H1 (cell line): Measurements from ENCODE around the gene CALML5. TPM values are rescaled to one million over a fixed set of nuclear protein-coding genes. Genes with fewer than 3 reads are reported as not detected.

Source experiments
- CTCF ChIA-PET: fragments of 300-600 bp; sonication (Branson Sonifier 250); formaldehyde crosslinking; loops from one replicate; lab custom pipeline; 2021; ENCODE audit not compliant: partially characterized antibody; lab: Charles Lee
- POLR2A ChIA-PET: fragments of 300-600 bp; sonication (Branson Sonifier 250); formaldehyde crosslinking; loops from one replicate; lab custom pipeline; 2021; ENCODE audit warnings: inconsistent platforms; ENCODE audit not compliant: partially characterized antibody; lab: Charles Lee
- DNase-seq, 2 experiments: peaks; one replicate each; pipeline versions ENCODE4 v3.0.0 to v3.0.0-alpha.2; 2010 to 2022; ENCODE audit warnings: low spot score in 2 of 2, low read depth in 1 of 2, mixed read lengths in 1 of 2
- FAIRE-seq: peaks from 2 replicates; lab custom pipeline; 2011; peaks lifted over from hg19 to GRCh38; lab: Jason Lieb, UNC
- H2AFZ ChIP-seq: 2 replicates; pipeline ENCODE4 v1.8.1; 2012; ENCODE audit warnings: low read length, inconsistent platforms
- H2AK5ac ChIP-seq: 2 replicates; pipeline ENCODE4 v1.6.1; 2013; ENCODE audit warnings: low read depth, low read length
- H2BK120ac ChIP-seq: replicated peaks from 2 replicates; pipeline ENCODE3; 2013; ENCODE audit warnings: low read depth, low read length, inconsistent platforms
- H2BK12ac ChIP-seq: 2 replicates; pipeline ENCODE4 v1.6.1; 2013; ENCODE audit warnings: low read depth, low read length
- H2BK15ac ChIP-seq: 2 replicates; pipeline ENCODE4 v1.6.1; 2013; ENCODE audit warnings: low read length
- H2BK20ac ChIP-seq: 2 replicates; pipeline ENCODE4 v1.6.1; 2013; ENCODE audit warnings: low read length
- H2BK5ac ChIP-seq: 2 replicates; pipeline ENCODE4 v1.6.1; 2013; ENCODE audit warnings: low read depth, low read length
- H3K14ac ChIP-seq: 2 replicates; pipeline ENCODE4 v1.6.1; 2013; ENCODE audit warnings: inconsistent platforms; ENCODE audit not compliant: insufficient read length
- H3K18ac ChIP-seq: 2 replicates; pipeline ENCODE4 v1.6.1; 2013; ENCODE audit warnings: low read length; ENCODE audit errors: extremely low read depth
- H3K23ac ChIP-seq: 2 replicates; pipeline ENCODE4 v1.6.1; 2013; ENCODE audit warnings: inconsistent platforms; ENCODE audit not compliant: insufficient read length
- H3K23me2 ChIP-seq: 2 replicates; pipeline ENCODE4 v1.6.1; 2013; ENCODE audit warnings: low read depth, low read length
- H3K27ac ChIP-seq: 2 replicates; pipeline ENCODE4 v1.6.1; 2011; ENCODE audit warnings: low read depth, low read length, inconsistent platforms
- H3K27me3 ChIP-seq, 4 experiments: replicated peaks in 1 of 4; 1 replicate in 1 of 4; 2 replicates in 3 of 4; pipeline versions ENCODE4 v1.6.1 to v1.8.1; 2011 to 2013; ENCODE audit warnings: low read length in 3 of 4, mild to moderate bottlenecking in 3 of 4, inconsistent platforms in 2 of 4, mixed read lengths in 2 of 4, moderate library complexity in 1 of 4; ENCODE audit not compliant: control insufficient read depth in 3 of 4, insufficient read depth in 3 of 4; ENCODE audit errors: extremely low read depth in 1 of 4
- H3K36me3 ChIP-seq, 4 experiments: 2 replicates each; pipeline versions ENCODE4 v1.6.1 to v1.8.1; 2011 to 2013; ENCODE audit warnings: mild to moderate bottlenecking in 4 of 4, low read length in 3 of 4, moderate library complexity in 2 of 4, control low read depth in 1 of 4, inconsistent platforms in 1 of 4; ENCODE audit not compliant: insufficient read depth in 4 of 4, control insufficient read depth in 2 of 4
- H3K4ac ChIP-seq: replicated peaks from 2 replicates; pipeline ENCODE3; 2013; ENCODE audit warnings: low read length, low read depth, mixed read lengths, inconsistent platforms; ENCODE audit not compliant: insufficient read length
- H3K4me1 ChIP-seq, 4 experiments: replicated peaks in 1 of 4; 1 replicate in 1 of 4; 2 replicates in 3 of 4; pipeline versions ENCODE4 v1.6.1 to v1.8.1; 2011 to 2013; ENCODE audit warnings: low read length in 3 of 4, inconsistent platforms in 2 of 4, mixed read lengths in 1 of 4; ENCODE audit not compliant: insufficient read depth in 4 of 4, control insufficient read depth in 3 of 4
- H3K4me2 ChIP-seq, 2 experiments: 2 replicates each; pipeline versions ENCODE4 v1.6.1 to v1.8.1; 2011 to 2013; ENCODE audit warnings: low read depth in 2 of 2, low read length in 2 of 2, control low read depth in 1 of 2, inconsistent platforms in 1 of 2, mild to moderate bottlenecking in 1 of 2; ENCODE audit not compliant: insufficient read depth in 1 of 2
- H3K4me3 ChIP-seq, 4 experiments: fragments of 200-600, 300-600 bp in 1 of 4; sonication (generic), shearing (Covaris generic), sonication (Bioruptor Twin) in 1 of 4; 2 replicates each; pipeline versions ENCODE4 v1.5.1 to v1.8.1; 2011 to 2016; ENCODE audit warnings: low read length in 4 of 4, low read depth in 3 of 4, control low read depth in 2 of 4, inconsistent platforms in 2 of 4, mild to moderate bottlenecking in 2 of 4, mixed read lengths in 1 of 4, moderate library complexity in 1 of 4; ENCODE audit not compliant: insufficient read depth in 2 of 4; ENCODE audit errors: extremely low read depth in 1 of 4
- H3K56ac ChIP-seq: replicated peaks from 2 replicates; pipeline ENCODE3; 2013; ENCODE audit warnings: low read depth, mild to moderate bottlenecking, mixed read lengths, low read length, inconsistent platforms; ENCODE audit not compliant: insufficient read length
- H3K79me1 ChIP-seq: 2 replicates; pipeline ENCODE4 v1.6.1; 2013; ENCODE audit warnings: low read depth, low read length, control low read depth
- H3K79me2 ChIP-seq, 2 experiments: 2 replicates each; pipeline versions ENCODE4 v1.6.1 to v1.8.1; 2012 to 2013; ENCODE audit warnings: low read length in 2 of 2, mild to moderate bottlenecking in 2 of 2, inconsistent platforms in 1 of 2; ENCODE audit not compliant: insufficient read depth in 2 of 2, control insufficient read depth in 1 of 2
- H3K9ac ChIP-seq, 4 experiments: replicated peaks in 1 of 4; 1 replicate in 1 of 4; 2 replicates in 3 of 4; pipeline versions ENCODE4 v1.6.1 to v1.8.1; 2011 to 2013; ENCODE audit warnings: low read depth in 3 of 4, low read length in 3 of 4, control low read depth in 2 of 4, mild to moderate bottlenecking in 2 of 4, moderate library complexity in 2 of 4, inconsistent platforms in 1 of 4; ENCODE audit errors: extremely low read depth in 1 of 4
- H3K9me3 ChIP-seq, 2 experiments: 2 replicates each; pipeline versions ENCODE4 v1.6.1 to v1.8.1; 2012 to 2013; ENCODE audit warnings: mild to moderate bottlenecking in 2 of 2, moderate library complexity in 2 of 2, control low read depth in 1 of 2, inconsistent platforms in 1 of 2, low read depth in 1 of 2, low read length in 1 of 2, mixed read lengths in 1 of 2; ENCODE audit not compliant: insufficient read depth in 2 of 2
- H4K20me1 ChIP-seq, 2 experiments: replicated peaks in 1 of 2; 2 replicates each; pipeline versions ENCODE3 to v1.8.1; 2011 to 2013; ENCODE audit warnings: inconsistent platforms in 2 of 2, low read length in 2 of 2, mild to moderate bottlenecking in 1 of 2; ENCODE audit not compliant: insufficient read depth in 2 of 2, control insufficient read depth in 1 of 2
- H4K5ac ChIP-seq: 2 replicates; pipeline ENCODE4 v1.6.1; 2013; ENCODE audit warnings: low read length, low read depth, mixed read lengths, inconsistent platforms; ENCODE audit not compliant: insufficient read length
- H4K8ac ChIP-seq: 2 replicates; pipeline ENCODE4 v1.8.0; 2013; ENCODE audit warnings: mild to moderate bottlenecking, moderate library complexity, low read length, inconsistent platforms; ENCODE audit not compliant: insufficient read depth; ENCODE audit errors: extremely low read depth
- H4K91ac ChIP-seq: replicated peaks from 2 replicates; pipeline ENCODE3; 2013; ENCODE audit warnings: low read length, mixed read lengths, inconsistent platforms; ENCODE audit not compliant: insufficient read length
- E2F6 ChIP-seq: IDR thresholded peaks from 2 replicates; pipeline ENCODE4 v1.6.1; 2012; ENCODE audit warnings: inconsistent platforms
- GTF2F1 ChIP-seq: IDR thresholded peaks from 2 replicates; pipeline ENCODE4 v1.6.1; 2012; ENCODE audit warnings: low read depth, low read length, improper control_type of control experiment, borderline replicate concordance
- NANOG ChIP-seq: IDR thresholded peaks from 2 replicates; pipeline ENCODE4 v1.6.1; 2011; ENCODE audit warnings: low read length, low read depth, mild to moderate bottlenecking, inconsistent platforms; ENCODE audit not compliant: insufficient read depth, poor library complexity, severe bottlenecking
- NRF1 ChIP-seq: IDR thresholded peaks from 2 replicates; pipeline ENCODE4 v1.6.1; 2011; ENCODE audit warnings: mild to moderate bottlenecking, low read depth, low read length, improper control_type of control experiment
- POLR2AphosphoS5 ChIP-seq: IDR thresholded peaks from 2 replicates; pipeline ENCODE4 v1.6.1; 2011; ENCODE audit warnings: low read depth, low read length
- RNF2 ChIP-seq: fragments of 200-900, 300-1000 bp; sonication (generic); IDR thresholded peaks from 2 replicates; pipeline ENCODE4 v1.7.1; 2016; ENCODE audit warnings: borderline replicate concordance, low read depth, mild to moderate bottlenecking, antibody characterized with exemption, low read length; ENCODE audit not compliant: poor library complexity, severe bottlenecking; ENCODE audit errors: missing control alignments
- RXRA ChIP-seq: IDR thresholded peaks from 2 replicates; pipeline ENCODE4 v1.6.1; 2011; ENCODE audit warnings: low read depth, mild to moderate bottlenecking, low read length, moderate library complexity; ENCODE audit not compliant: insufficient read depth
- TAF1 ChIP-seq: IDR thresholded peaks from 2 replicates; pipeline ENCODE4 v1.6.1; 2011; ENCODE audit warnings: mild to moderate bottlenecking, low read depth, low read length
- WGBS, 2 experiments: shearing (Covaris generic) in 1 of 2; methylation state at CpG; one replicate each; pipeline versions ENCODE4 v1.1.6 to v1.1.7; 2013 to 2015; ENCODE audit warnings: low lambda C conversion rate in 2 of 2, mixed read lengths in 2 of 2, inconsistent platforms in 1 of 2, low coverage in 1 of 2, missing lambda C conversion rate in 1 of 2; ENCODE audit not compliant: insufficient replicate concordance in 2 of 2, insufficient coverage in 1 of 2, insufficient read length in 1 of 2; ENCODE audit errors: extremely low coverage in 1 of 2, missing lambda C conversion rate in 1 of 2; 5-methylcytosine and 5-hydroxymethylcytosine counted together
- polyA plus RNA-seq, 7 experiments: library from polyadenylated mRNA; depleted of rRNA in 3 of 7; stranded (reverse) in 5 of 7; unstranded in 2 of 7; fragments of >200 nt in 5 of 7; fragments of 200-250 nt in 2 of 7; gene quantifications; 1 replicate in 5 of 7; 2 replicates in 1 of 7; 4 replicates in 1 of 7; pipeline versions ENCODE4 v1.2.1 to v1.2.3, GENCODE V29; 2011 to 2013; ENCODE audit warnings: missing spikeins in 2 of 7, mixed read lengths in 2 of 7
- total RNA-seq: library from RNA; stranded (reverse); fragmentation: NEBNext Ultra II Directional; extraction: Animal tissue kit (Norgen Biotek cat#: 25700); gene quantifications from 2 replicates; pipeline ENCODE4 v1.2.1, GENCODE V29; 2021

The CALML5 gene
- total and polyA plus RNA-seq, 2 of the 8 experiments (the other 6 are each of a cell fraction or from before 2014, with no cell fraction given): not detected

- no peak overlapping the region for H2BK5ac ChIP-seq
- no peaks in the 10 kb centered on the region; a peak in 1 of 7 replicates for H3K4me1 ChIP-seq
- no peak overlapping the region for H4K5ac ChIP-seq
- H3K23ac ChIP-seq: no peak overlapping the region
- no peaks in the 10 kb centered on the region for H3K79me1 ChIP-seq
- no peak overlapping the region for H2BK120ac ChIP-seq
- no peak overlapping the region for H3K9ac ChIP-seq
- no peaks in the 10 kb centered on the region for H3K36me3 ChIP-seq
- H3K4me2 ChIP-seq: no peak overlapping the region
- H2AK5ac ChIP-seq: no peak overlapping the region
- ChIA-PET CTCF (interaction anchor here (0.8 to 1.7 kb wide), 3 partner anchors 13 to 59 kb away, joined by 3 to 4 read pairs (median 3); no protein-coding TSS in a partner anchor), POLR2A (no interaction called here)
- DNase-seq (no peak), FAIRE-seq (no peak)
- no peak overlapping the region for H2AFZ ChIP-seq
- H3K4ac ChIP-seq: no peak overlapping the region
- H3K27ac ChIP-seq: no peak overlapping the region
- no peak overlapping the region for H2BK15ac ChIP-seq
- no peak overlapping the region for H4K8ac ChIP-seq
- no peaks in the 10 kb centered on the region for H4K20me1 ChIP-seq
- H3K18ac ChIP-seq: no peak overlapping the region
- H4K91ac ChIP-seq: no peak overlapping the region
- no peak overlapping the region for H2BK12ac ChIP-seq
- H3K27me3 ChIP-seq: no peaks in the 10 kb centered on the region
- H2BK20ac ChIP-seq: no peak overlapping the region
- TF ChIP-seq POLR2AphosphoS5: no peak
- no peak for TF ChIP-seq GTF2F1
- no peak for TF ChIP-seq E2F6
- no peak for TF ChIP-seq RNF2
- TF ChIP-seq RXRA: no peak
- no peak for TF ChIP-seq NRF1
- TF ChIP-seq NANOG: no peak
- TF ChIP-seq TAF1: no peak
- WGBS, 2 experiments: 88% methylated on average over 14 of the region's 14 CpGs; no CpG with 5 or more reads in 1 of the 2 experiments
- H3K56ac ChIP-seq: no peak overlapping the region
- no peaks in the 10 kb centered on the region for H3K9me3 ChIP-seq
- H3K79me2 ChIP-seq: no peaks in the 10 kb centered on the region
- no peaks in the 10 kb centered on the region; the same call in 1 of the 2 replicates for H3K23me2 ChIP-seq
- H3K14ac ChIP-seq: no peak overlapping the region
- no peak overlapping the region for H3K4me3 ChIP-seq
Observed at GRCh38 chr10:5507649-5508131, 8.3 kb upstream of the CALML5 start.
